WTC11 (cell line): ENCODE measurements around the gene SLC7A10. TPM values are rescaled to one million over a fixed set of nuclear protein-coding genes. Genes with fewer than 3 reads are reported as not detected.

Experiments used
- ATAC-seq: fragments of 200-7000 bp; cut with Tn5 transposase; 2 replicates; pipeline ENCODE4 v1.10.0; 2021; ENCODE audit warnings: mild to moderate bottlenecking, moderate library complexity
- CTCF ChIA-PET: fragments of 300-600 bp; sonication (Branson Sonifier 250); formaldehyde crosslinking; loops from one replicate; lab custom pipeline; 2021; ENCODE audit warnings: antibody characterized with exemption; lab: Charles Lee
- POLR2A ChIA-PET: fragments of 350-600 bp; sonication (Branson Sonifier 250); formaldehyde crosslinking; loops from one replicate; lab custom pipeline; 2021; ENCODE audit warnings: antibody characterized with exemption; lab: Charles Lee
- DNase-seq: peaks from one replicate; pipeline ENCODE4 v3.0.0; 2021; ENCODE audit warnings: low spot score
- H3K27ac Mint-ChIP-seq: 2 replicates; pipeline ENCODE4 v1.8.0; 2021; ENCODE audit warnings: mixed read lengths
- H3K27me3 Mint-ChIP-seq: 2 replicates; pipeline ENCODE4 v1.8.0; 2021; ENCODE audit warnings: low read depth, mild to moderate bottlenecking, moderate library complexity, mixed read lengths
- H3K36me3 Mint-ChIP-seq: 2 replicates; pipeline ENCODE4 v1.8.0; 2021; ENCODE audit warnings: mixed read lengths
- H3K4me1 Mint-ChIP-seq: 2 replicates; pipeline ENCODE4 v1.8.0; 2022; ENCODE audit warnings: mixed read lengths
- H3K4me3 Mint-ChIP-seq: 2 replicates; pipeline ENCODE4 v1.8.0; 2021; ENCODE audit warnings: mild to moderate bottlenecking, moderate library complexity, mixed read lengths
- H3K9me3 Mint-ChIP-seq: 2 replicates; pipeline ENCODE4 v1.8.0; 2021; ENCODE audit warnings: mixed read lengths
- AFF4 ChIP-seq: sonication (generic); formaldehyde crosslinking; IDR thresholded peaks from 2 replicates; pipeline ENCODE4 v1.8.1; 2023; ENCODE audit warnings: mild to moderate bottlenecking, missing genetic modification reagents, borderline replicate concordance
- CDX4 ChIP-seq: fragments of 250-450 bp; sonication (Bioruptor Pico); IDR thresholded peaks from 2 replicates; pipeline ENCODE4 v1.9.0; 2021; ENCODE audit warnings: moderate library complexity, mild to moderate bottlenecking, inconsistent platforms, borderline replicate concordance
- GTF2I ChIP-seq: fragments of 250-450 bp; sonication (Bioruptor Pico); conservative IDR thresholded peaks from 2 replicates; pipeline ENCODE4 v1.4.0; 2021; ENCODE audit warnings: mild to moderate bottlenecking
- MXD4 ChIP-seq: fragments of 250-450 bp; sonication (Bioruptor Pico); IDR thresholded peaks from 2 replicates; pipeline ENCODE4 v1.8.0; 2021; ENCODE audit warnings: mild to moderate bottlenecking, moderate library complexity, borderline replicate concordance
- NFATC4 ChIP-seq: fragments of 250-450 bp; sonication (Bioruptor Pico); IDR thresholded peaks from 2 replicates; pipeline ENCODE4 v1.9.0; 2021; ENCODE audit warnings: mild to moderate bottlenecking
- TCF7 ChIP-seq: sonication (generic); formaldehyde crosslinking; IDR thresholded peaks from 2 replicates; pipeline ENCODE4 v1.8.0; 2022; ENCODE audit warnings: mild to moderate bottlenecking, low read depth, missing genetic modification reagents, moderate library complexity
- TP53 ChIP-seq: sonication (generic); formaldehyde crosslinking; IDR thresholded peaks from 2 replicates; pipeline ENCODE4 v1.8.1; 2023; ENCODE audit warnings: mild to moderate bottlenecking, missing genetic modification reagents
- ZBTB43 ChIP-seq: sonication (generic); formaldehyde crosslinking; IDR thresholded peaks from 2 replicates; pipeline ENCODE4 v1.8.1; 2023; ENCODE audit warnings: mild to moderate bottlenecking, missing genetic modification reagents
- ZNF219 ChIP-seq: sonication (generic); formaldehyde crosslinking; IDR thresholded peaks from 2 replicates; pipeline ENCODE4 v1.8.0; 2023; ENCODE audit warnings: missing genetic modification reagents, mild to moderate bottlenecking, borderline replicate concordance
- ZNF532 ChIP-seq: fragments of 250-450 bp; sonication (Bioruptor Pico); IDR thresholded peaks from 2 replicates; pipeline ENCODE4 v1.9.0; 2021; ENCODE audit warnings: mild to moderate bottlenecking, borderline replicate concordance
- total RNA-seq: library from RNA; stranded (reverse); gene quantifications from 3 replicates; pipeline ENCODE4 v1.2.3, GENCODE V29; 2021
- TF ChIP-seq, protein P1 (sequence below): sonication (generic); formaldehyde crosslinking; conservative IDR thresholded peaks from 2 replicates; pipeline ENCODE4 v1.8.1; 2023; ENCODE audit warnings: mild to moderate bottlenecking, low read depth, missing genetic modification reagents, moderate library complexity
- TF ChIP-seq, protein P2 (sequence below): sonication (generic); formaldehyde crosslinking; IDR thresholded peaks from 2 replicates; pipeline ENCODE4 v1.8.0; 2022; ENCODE audit warnings: mild to moderate bottlenecking, missing genetic modification reagents
- TF ChIP-seq, protein P3 (sequence below): fragments of 200-600 bp; IDR thresholded peaks from 2 replicates; pipeline ENCODE4 v1.8.0; 2022; ENCODE audit warnings: antibody characterized with exemption
- TF ChIP-seq, protein P4 (sequence below): sonication (generic); formaldehyde crosslinking; IDR thresholded peaks from 2 replicates; pipeline ENCODE4 v1.8.1; 2022; ENCODE audit warnings: mild to moderate bottlenecking, missing genetic modification reagents, moderate library complexity, borderline replicate concordance
- TF ChIP-seq, protein P5 (sequence below): sonication (generic); formaldehyde crosslinking; IDR thresholded peaks from 2 replicates; pipeline ENCODE4 v1.8.1; 2022; ENCODE audit warnings: missing genetic modification reagents, borderline replicate concordance

The SLC7A10 gene
- total RNA-seq, 1 experiment from 2014 or later, result 4.2 TPM

GRCh38 chr19:33171222-33171795, 54.3 kb downstream of the SLC7A10 start (continued):
- TF ChIP-seq, protein P1, sequence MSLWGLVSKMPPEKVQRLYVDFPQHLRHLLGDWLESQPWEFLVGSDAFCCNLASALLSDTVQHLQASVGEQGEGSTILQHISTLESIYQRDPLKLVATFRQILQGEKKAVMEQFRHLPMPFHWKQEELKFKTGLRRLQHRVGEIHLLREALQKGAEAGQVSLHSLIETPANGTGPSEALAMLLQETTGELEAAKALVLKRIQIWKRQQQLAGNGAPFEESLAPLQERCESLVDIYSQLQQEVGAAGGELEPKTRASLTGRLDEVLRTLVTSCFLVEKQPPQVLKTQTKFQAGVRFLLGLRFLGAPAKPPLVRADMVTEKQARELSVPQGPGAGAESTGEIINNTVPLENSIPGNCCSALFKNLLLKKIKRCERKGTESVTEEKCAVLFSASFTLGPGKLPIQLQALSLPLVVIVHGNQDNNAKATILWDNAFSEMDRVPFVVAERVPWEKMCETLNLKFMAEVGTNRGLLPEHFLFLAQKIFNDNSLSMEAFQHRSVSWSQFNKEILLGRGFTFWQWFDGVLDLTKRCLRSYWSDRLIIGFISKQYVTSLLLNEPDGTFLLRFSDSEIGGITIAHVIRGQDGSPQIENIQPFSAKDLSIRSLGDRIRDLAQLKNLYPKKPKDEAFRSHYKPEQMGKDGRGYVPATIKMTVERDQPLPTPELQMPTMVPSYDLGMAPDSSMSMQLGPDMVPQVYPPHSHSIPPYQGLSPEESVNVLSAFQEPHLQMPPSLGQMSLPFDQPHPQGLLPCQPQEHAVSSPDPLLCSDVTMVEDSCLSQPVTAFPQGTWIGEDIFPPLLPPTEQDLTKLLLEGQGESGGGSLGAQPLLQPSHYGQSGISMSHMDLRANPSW (CRISPR knock-in tag), result no peak
- no peak for TF ChIP-seq ZNF219 (CRISPR knock-in tag)
- no peak for TF ChIP-seq AFF4 (CRISPR knock-in tag)
- TF ChIP-seq, protein P2, sequence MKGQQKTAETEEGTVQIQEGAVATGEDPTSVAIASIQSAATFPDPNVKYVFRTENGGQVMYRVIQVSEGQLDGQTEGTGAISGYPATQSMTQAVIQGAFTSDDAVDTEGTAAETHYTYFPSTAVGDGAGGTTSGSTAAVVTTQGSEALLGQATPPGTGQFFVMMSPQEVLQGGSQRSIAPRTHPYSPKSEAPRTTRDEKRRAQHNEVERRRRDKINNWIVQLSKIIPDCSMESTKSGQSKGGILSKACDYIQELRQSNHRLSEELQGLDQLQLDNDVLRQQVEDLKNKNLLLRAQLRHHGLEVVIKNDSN (CRISPR knock-in tag), result no peak
- TF ChIP-seq, protein P3, sequence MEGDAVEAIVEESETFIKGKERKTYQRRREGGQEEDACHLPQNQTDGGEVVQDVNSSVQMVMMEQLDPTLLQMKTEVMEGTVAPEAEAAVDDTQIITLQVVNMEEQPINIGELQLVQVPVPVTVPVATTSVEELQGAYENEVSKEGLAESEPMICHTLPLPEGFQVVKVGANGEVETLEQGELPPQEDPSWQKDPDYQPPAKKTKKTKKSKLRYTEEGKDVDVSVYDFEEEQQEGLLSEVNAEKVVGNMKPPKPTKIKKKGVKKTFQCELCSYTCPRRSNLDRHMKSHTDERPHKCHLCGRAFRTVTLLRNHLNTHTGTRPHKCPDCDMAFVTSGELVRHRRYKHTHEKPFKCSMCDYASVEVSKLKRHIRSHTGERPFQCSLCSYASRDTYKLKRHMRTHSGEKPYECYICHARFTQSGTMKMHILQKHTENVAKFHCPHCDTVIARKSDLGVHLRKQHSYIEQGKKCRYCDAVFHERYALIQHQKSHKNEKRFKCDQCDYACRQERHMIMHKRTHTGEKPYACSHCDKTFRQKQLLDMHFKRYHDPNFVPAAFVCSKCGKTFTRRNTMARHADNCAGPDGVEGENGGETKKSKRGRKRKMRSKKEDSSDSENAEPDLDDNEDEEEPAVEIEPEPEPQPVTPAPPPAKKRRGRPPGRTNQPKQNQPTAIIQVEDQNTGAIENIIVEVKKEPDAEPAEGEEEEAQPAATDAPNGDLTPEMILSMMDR, result no peak
- TF ChIP-seq GTF2I, result no peak

- DNase-seq (no peak), ATAC-seq (no peak)
- POLR2A ChIA-PET, result no interaction called here
- Mint-ChIP-seq H3K36me3 (peaks cover 18% of the 10 kb centered on the region), H3K9me3 (peaks cover 35% of the 10 kb centered on the region), H3K4me3 (no peak overlapping the region), H3K4me1 (peaks cover 5% of the 10 kb centered on the region), H3K27me3 (peaks cover 6% of the 10 kb centered on the region; the same call in 1 of the 2 replicates), H3K27ac (no peak overlapping the region)
- TF ChIP-seq ZBTB43 (CRISPR knock-in tag) (no peak), TCF7 (CRISPR knock-in tag) (no peak), CDX4 (CRISPR knock-in tag) (no peak), ZNF532 (CRISPR knock-in tag) (no peak), NFATC4 (CRISPR knock-in tag) (no peak), TP53 (CRISPR knock-in tag) (no peak), MXD4 (CRISPR knock-in tag) (no peak)
- TF ChIP-seq, protein P4, sequence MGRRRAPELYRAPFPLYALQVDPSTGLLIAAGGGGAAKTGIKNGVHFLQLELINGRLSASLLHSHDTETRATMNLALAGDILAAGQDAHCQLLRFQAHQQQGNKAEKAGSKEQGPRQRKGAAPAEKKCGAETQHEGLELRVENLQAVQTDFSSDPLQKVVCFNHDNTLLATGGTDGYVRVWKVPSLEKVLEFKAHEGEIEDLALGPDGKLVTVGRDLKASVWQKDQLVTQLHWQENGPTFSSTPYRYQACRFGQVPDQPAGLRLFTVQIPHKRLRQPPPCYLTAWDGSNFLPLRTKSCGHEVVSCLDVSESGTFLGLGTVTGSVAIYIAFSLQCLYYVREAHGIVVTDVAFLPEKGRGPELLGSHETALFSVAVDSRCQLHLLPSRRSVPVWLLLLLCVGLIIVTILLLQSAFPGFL, result no peak
- TF ChIP-seq, protein P5, sequence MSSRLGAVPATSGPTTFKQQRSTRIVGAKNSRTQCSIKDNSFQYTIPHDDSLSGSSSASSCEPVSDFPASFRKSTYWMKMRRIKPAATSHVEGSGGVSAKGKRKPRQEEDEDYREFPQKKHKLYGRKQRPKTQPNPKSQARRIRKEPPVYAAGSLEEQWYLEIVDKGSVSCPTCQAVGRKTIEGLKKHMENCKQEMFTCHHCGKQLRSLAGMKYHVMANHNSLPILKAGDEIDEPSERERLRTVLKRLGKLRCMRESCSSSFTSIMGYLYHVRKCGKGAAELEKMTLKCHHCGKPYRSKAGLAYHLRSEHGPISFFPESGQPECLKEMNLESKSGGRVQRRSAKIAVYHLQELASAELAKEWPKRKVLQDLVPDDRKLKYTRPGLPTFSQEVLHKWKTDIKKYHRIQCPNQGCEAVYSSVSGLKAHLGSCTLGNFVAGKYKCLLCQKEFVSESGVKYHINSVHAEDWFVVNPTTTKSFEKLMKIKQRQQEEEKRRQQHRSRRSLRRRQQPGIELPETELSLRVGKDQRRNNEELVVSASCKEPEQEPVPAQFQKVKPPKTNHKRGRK, result no peak
- CTCF ChIA-PET, result no interaction called here
Measured at GRCh38 chr19:33168528-33168927, 57.1 kb downstream of the SLC7A10 start.
